Thyroid gland (tissue), 4 donors: ENCODE measurements around the gene TACR1.

Experiments
- CTCF ChIP-seq, 6 experiments: fragments of 200-600 bp in 3 of 6; fragments of 450-650 bp in 3 of 6; sonication (generic) in 3 of 6; IDR thresholded peaks; one replicate each; pipeline ENCODE4 v1.5.1; 2016 to 2019; ENCODE audit warnings: antibody characterized with exemption in 6 of 6, mild to moderate bottlenecking in 2 of 6, inconsistent platforms in 1 of 6, moderate library complexity in 1 of 6
- POLR2A ChIP-seq, 2 donors: fragments of 450-650 bp; IDR thresholded peaks; one replicate each; pipeline ENCODE4 v1.6.1; 2017; ENCODE audit warnings: antibody characterized with exemption in 2 of 2, mild to moderate bottlenecking in 2 of 2, moderate library complexity in 1 of 2

GRCh38 chr2:75007061-75007460, 192.3 kb downstream of the TACR1 start:
- TF ChIP-seq CTCF (IDR thresholded peaks at IDR 0.05) (no peak), POLR2A (IDR thresholded peaks at IDR 0.05) (no peak)
